HepG2 (cell line): ENCODE measurements around the gene NTN5. TPM values are rescaled to one million over a fixed set of nuclear protein-coding genes. Genes with fewer than 3 reads are reported as not detected.
A peak's percentile ranks its signal among the peaks of the same experiment; 100 is the strongest.

Experiments
- CREB1 ChIP-seq, 2 experiments: fragments of 450-650 bp in 1 of 2; IDR thresholded peaks; 2 replicates each; pipeline ENCODE4 v1.6.1; 2016 to 2017; ENCODE audit warnings: control low read depth in 1 of 2, mild to moderate bottlenecking in 1 of 2, missing compliant biosample characterization in 1 of 2, missing genetic modification characterization in 1 of 2
- LCORL ChIP-seq, 2 experiments: fragments of 450-650 bp in 1 of 2; sonication (generic) in 1 of 2; formaldehyde crosslinking in 1 of 2; IDR thresholded peaks; 2 replicates each; pipeline versions ENCODE4 v1.5.0 to v1.6.1; 2017 to 2020; ENCODE audit warnings: antibody characterized with exemption in 1 of 2, missing genetic modification reagents in 1 of 2
- MIER3 ChIP-seq: IDR thresholded peaks from 2 replicates; pipeline ENCODE4 v1.6.1; 2016; ENCODE audit warnings: missing compliant biosample characterization, borderline replicate concordance
- NFE2 ChIP-seq: sonication (generic); formaldehyde crosslinking; IDR thresholded peaks from 2 replicates; pipeline ENCODE4 v1.4.0; 2020; ENCODE audit warnings: missing genetic modification reagents
- NFKB2 ChIP-seq: sonication (generic); formaldehyde crosslinking; IDR thresholded peaks from 2 replicates; pipeline ENCODE4 v1.4.0; 2020; ENCODE audit warnings: missing genetic modification reagents, borderline replicate concordance
- SP4 ChIP-seq: sonication (generic); formaldehyde crosslinking; IDR thresholded peaks from 2 replicates; pipeline ENCODE4 v1.8.1; 2023; ENCODE audit warnings: mild to moderate bottlenecking, missing genetic modification reagents
- ZFP41 ChIP-seq: sonication (generic); formaldehyde crosslinking; IDR thresholded peaks from 2 replicates; pipeline ENCODE4 v1.4.0; 2020; ENCODE audit warnings: mild to moderate bottlenecking, missing genetic modification reagents, borderline replicate concordance
- ZMYM3 ChIP-seq: sonication (generic); formaldehyde crosslinking; IDR thresholded peaks from 2 replicates; pipeline ENCODE4 v1.5.1; 2020; ENCODE audit warnings: mild to moderate bottlenecking, missing genetic modification reagents
- polyA plus RNA-seq, 8 experiments: library from polyadenylated mRNA; depleted of rRNA in 3 of 8; stranded (reverse) in 7 of 8; unstranded in 1 of 8; fragments of >200 nt; fragmentation: Illumina TruSeq in 4 of 8; extraction: Trizol in 4 of 8; gene quantifications; 2 replicates each; pipeline versions ENCODE4 v1.2.1 to v1.2.3, GENCODE V29; 2011 to 2016; ENCODE audit warnings: low read depth in 4 of 8, missing spikeins in 1 of 8, mixed read lengths in 1 of 8; ENCODE audit not compliant: insufficient read depth in 1 of 8
- total RNA-seq, 5 experiments: library from RNA; depleted of rRNA; stranded (reverse); fragments of >200 nt; fragmentation: Illumina TruSeq; extraction: Trizol; gene quantifications; 2 replicates each; pipeline ENCODE4 v1.2.3, GENCODE V29; 2016; ENCODE audit warnings: low read depth in 1 of 5
- TF ChIP-seq, protein P1 (sequence below): sonication (generic); formaldehyde crosslinking; IDR thresholded peaks from 2 replicates; pipeline ENCODE4 v1.8.1; 2023; ENCODE audit warnings: mild to moderate bottlenecking, missing genetic modification reagents, borderline replicate concordance
- TF ChIP-seq, protein P2 (sequence below): sonication (generic); formaldehyde crosslinking; IDR thresholded peaks from one replicate; pipeline ENCODE4 v1.5.1; 2020; ENCODE audit warnings: mild to moderate bottlenecking, missing genetic modification reagents; ENCODE audit errors: not compliant biosample characterization
- TF ChIP-seq, protein P3 (sequence below): IDR thresholded peaks from 2 replicates; pipeline ENCODE4 v1.6.1; 2016; ENCODE audit warnings: mild to moderate bottlenecking, missing biosample characterization, missing genetic modification reagents
- TF ChIP-seq, protein P4 (sequence below): IDR thresholded peaks from 2 replicates; pipeline ENCODE4 v1.6.1; 2016; ENCODE audit warnings: low read depth, control low read depth
- TF ChIP-seq, protein P5 (sequence below): sonication (generic); formaldehyde crosslinking; IDR thresholded peaks from 2 replicates; pipeline ENCODE4; 2020; ENCODE audit warnings: missing genetic modification reagents, mild to moderate bottlenecking, borderline replicate concordance
- TF ChIP-seq, protein P6 (sequence below): sonication (generic); formaldehyde crosslinking; IDR thresholded peaks from 2 replicates; pipeline ENCODE4 v1.4.0; 2020; ENCODE audit warnings: mild to moderate bottlenecking, missing genetic modification reagents

The NTN5 gene
- total and polyA plus RNA-seq, 2 of the 13 experiments (the other 11 are each of a cell fraction or from before 2014, with no cell fraction given) = 0.05 TPM; not detected in 1

DNA sequence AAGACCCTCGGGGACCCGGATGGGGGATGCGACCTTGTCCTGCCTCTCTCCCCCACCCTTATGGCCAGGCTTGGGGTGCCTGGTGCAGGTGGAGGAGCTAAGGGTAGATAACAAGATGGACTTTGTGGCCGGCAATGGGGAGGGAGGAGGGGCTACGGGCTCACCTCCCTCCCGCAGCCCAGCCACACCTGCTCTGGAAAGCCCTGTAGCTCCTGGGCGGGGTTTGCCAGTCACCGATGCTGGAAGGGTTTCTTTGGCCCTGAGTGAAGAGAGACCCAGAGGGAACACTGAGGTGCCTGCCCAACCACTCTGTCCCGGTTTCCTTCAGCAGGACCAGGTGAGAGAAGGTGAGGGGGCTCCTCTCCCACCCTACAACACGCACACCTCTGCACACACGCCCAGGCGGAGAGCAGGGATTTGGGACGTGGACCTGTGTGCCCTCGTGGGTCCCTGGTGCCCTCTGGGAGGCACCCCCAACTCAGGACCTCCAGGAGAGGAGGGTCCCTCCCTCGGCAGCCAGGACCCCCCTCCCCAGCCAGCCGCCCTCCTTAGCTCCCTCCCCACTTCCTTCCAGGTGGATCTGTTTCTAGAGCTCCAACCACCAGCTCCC, 23.0 kb upstream of the NTN5 start, which contains the start of gene FUT2 (continued):
- TF ChIP-seq MIER3 (CRISPR knock-in tag) (no peak), CREB1 (IDR thresholded peaks at IDR 0.05) (no peak), CREB1 (CRISPR knock-in tag; IDR thresholded peaks at IDR 0.05) (no peak), NFE2 (CRISPR knock-in tag) (no peak), ZMYM3 (CRISPR knock-in tag) (peak; percentile 77; the same call in 1 of the 2 replicates), NFKB2 (0 out of 2 replicates have a peak, but pooled peaks have one; percentile 24), ZFP41 (CRISPR knock-in tag) (no peak), SP4 (0 out of 2 replicates have a peak, but pooled peaks have one; percentile 27), LCORL (IDR thresholded peaks at IDR 0.05) (no peak), LCORL (CRISPR knock-in tag; IDR thresholded peaks at IDR 0.05) (0 out of 2 replicates have a peak, but pooled peaks have one; percentile 26)
- TF ChIP-seq, protein P1, sequence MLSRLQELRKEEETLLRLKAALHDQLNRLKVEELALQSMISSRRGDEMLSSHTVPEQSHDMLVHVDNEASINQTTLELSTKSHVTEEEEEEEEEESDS (CRISPR knock-in tag) = no peak
- TF ChIP-seq, protein P2, sequence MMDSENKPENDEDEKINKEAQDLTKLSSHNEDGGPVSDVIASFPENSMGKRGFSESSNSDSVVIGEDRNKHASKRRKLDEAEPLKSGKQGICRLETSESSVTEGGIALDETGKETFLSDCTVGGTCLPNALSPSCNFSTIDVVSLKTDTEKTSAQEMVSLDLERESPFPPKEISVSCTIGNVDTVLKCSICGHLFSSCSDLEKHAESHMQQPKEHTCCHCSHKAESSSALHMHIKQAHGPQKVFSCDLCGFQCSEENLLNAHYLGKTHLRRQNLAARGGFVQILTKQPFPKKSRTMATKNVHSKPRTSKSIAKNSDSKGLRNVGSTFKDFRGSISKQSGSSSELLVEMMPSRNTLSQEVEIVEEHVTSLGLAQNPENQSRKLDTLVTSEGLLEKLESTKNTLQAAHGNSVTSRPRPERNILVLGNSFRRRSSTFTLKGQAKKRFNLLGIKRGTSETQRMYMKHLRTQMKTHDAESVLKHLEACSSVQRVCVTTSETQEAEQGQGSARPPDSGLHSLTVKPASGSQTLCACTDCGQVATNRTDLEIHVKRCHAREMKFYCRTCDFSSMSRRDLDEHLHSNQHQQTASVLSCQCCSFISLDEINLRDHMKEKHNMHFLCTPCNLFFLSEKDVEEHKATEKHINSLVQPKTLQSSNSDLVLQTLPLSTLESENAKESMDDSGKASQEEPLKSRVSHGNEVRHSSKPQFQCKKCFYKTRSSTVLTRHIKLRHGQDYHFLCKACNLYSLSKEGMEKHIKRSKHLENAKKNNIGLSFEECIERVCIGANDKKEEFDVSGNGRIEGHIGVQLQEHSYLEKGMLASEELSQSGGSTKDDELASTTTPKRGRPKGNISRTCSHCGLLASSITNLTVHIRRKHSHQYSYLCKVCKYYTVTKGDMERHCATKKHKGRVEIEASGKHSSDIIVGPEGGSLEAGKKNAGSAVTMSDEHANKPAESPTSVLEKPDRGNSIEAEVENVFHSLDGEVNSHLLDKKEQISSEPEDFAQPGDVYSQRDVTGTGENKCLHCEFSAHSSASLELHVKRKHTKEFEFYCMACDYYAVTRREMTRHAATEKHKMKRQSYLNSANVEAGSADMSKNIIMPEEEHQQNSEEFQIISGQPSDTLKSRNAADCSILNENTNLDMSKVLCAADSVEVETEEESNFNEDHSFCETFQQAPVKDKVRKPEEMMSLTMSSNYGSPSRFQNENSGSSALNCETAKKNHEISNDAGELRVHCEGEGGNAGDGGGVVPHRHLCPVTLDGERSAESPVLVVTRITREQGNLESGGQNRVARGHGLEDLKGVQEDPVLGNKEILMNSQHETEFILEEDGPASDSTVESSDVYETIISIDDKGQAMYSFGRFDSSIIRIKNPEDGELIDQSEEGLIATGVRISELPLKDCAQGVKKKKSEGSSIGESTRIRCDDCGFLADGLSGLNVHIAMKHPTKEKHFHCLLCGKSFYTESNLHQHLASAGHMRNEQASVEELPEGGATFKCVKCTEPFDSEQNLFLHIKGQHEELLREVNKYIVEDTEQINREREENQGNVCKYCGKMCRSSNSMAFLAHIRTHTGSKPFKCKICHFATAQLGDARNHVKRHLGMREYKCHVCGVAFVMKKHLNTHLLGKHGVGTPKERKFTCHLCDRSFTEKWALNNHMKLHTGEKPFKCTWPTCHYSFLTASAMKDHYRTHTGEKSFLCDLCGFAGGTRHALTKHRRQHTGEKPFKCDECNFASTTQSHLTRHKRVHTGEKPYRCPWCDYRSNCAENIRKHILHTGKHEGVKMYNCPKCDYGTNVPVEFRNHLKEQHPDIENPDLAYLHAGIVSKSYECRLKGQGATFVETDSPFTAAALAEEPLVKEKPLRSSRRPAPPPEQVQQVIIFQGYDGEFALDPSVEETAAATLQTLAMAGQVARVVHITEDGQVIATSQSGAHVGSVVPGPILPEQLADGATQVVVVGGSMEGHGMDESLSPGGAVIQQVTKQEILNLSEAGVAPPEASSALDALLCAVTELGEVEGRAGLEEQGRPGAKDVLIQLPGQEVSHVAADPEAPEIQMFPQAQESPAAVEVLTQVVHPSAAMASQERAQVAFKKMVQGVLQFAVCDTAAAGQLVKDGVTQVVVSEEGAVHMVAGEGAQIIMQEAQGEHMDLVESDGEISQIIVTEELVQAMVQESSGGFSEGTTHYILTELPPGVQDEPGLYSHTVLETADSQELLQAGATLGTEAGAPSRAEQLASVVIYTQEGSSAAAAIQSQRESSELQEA (CRISPR knock-in tag) = no peak
- TF ChIP-seq, protein P3, sequence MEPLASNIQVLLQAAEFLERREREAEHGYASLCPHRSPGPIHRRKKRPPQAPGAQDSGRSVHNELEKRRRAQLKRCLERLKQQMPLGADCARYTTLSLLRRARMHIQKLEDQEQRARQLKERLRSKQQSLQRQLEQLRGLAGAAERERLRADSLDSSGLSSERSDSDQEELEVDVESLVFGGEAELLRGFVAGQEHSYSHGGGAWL (CRISPR knock-in tag) = 0 out of 2 replicates have a peak, but pooled peaks have one; percentile 39
- TF ChIP-seq, protein P4, sequence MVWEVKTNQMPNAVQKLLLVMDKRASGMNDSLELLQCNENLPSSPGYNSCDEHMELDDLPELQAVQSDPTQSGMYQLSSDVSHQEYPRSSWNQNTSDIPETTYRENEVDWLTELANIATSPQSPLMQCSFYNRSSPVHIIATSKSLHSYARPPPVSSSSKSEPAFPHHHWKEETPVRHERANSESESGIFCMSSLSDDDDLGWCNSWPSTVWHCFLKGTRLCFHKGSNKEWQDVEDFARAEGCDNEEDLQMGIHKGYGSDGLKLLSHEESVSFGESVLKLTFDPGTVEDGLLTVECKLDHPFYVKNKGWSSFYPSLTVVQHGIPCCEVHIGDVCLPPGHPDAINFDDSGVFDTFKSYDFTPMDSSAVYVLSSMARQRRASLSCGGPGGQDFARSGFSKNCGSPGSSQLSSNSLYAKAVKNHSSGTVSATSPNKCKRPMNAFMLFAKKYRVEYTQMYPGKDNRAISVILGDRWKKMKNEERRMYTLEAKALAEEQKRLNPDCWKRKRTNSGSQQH (CRISPR knock-in tag) = no peak
- TF ChIP-seq, protein P5, sequence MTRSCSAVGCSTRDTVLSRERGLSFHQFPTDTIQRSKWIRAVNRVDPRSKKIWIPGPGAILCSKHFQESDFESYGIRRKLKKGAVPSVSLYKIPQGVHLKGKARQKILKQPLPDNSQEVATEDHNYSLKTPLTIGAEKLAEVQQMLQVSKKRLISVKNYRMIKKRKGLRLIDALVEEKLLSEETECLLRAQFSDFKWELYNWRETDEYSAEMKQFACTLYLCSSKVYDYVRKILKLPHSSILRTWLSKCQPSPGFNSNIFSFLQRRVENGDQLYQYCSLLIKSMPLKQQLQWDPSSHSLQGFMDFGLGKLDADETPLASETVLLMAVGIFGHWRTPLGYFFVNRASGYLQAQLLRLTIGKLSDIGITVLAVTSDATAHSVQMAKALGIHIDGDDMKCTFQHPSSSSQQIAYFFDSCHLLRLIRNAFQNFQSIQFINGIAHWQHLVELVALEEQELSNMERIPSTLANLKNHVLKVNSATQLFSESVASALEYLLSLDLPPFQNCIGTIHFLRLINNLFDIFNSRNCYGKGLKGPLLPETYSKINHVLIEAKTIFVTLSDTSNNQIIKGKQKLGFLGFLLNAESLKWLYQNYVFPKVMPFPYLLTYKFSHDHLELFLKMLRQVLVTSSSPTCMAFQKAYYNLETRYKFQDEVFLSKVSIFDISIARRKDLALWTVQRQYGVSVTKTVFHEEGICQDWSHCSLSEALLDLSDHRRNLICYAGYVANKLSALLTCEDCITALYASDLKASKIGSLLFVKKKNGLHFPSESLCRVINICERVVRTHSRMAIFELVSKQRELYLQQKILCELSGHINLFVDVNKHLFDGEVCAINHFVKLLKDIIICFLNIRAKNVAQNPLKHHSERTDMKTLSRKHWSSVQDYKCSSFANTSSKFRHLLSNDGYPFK (CRISPR knock-in tag) = no peak
- TF ChIP-seq, protein P6, sequence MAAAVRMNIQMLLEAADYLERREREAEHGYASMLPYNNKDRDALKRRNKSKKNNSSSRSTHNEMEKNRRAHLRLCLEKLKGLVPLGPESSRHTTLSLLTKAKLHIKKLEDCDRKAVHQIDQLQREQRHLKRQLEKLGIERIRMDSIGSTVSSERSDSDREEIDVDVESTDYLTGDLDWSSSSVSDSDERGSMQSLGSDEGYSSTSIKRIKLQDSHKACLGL (CRISPR knock-in tag) = 0 out of 2 replicates have a peak, but pooled peaks have one; percentile 43
